GM12801 (cell line): ENCODE results near the gene TRIB2.

Experiments used
- CTCF ChIP-seq: IDR thresholded peaks from one replicate; pipeline ENCODE4 v1.5.1; 2011; ENCODE audit warnings: control low read depth; ENCODE audit not compliant: insufficient read length; ENCODE audit errors: extremely low read depth

The TRIB2 gene

GRCh38 chr2:12710301-12710700 is 6.4 kb upstream of the TRIB2 start:
- no peak for TF ChIP-seq CTCF

GRCh38 chr2:12711339-12711738 is 5.4 kb upstream of the TRIB2 start:
- no peak for TF ChIP-seq CTCF

GRCh38 chr2:12712881-12713280 is 3.9 kb upstream of the TRIB2 start:
- TF ChIP-seq CTCF: no peak

- no peak for TF ChIP-seq CTCF
Observed at GRCh38 chr2:12714391-12715221, 2.1 kb upstream of the TRIB2 start.

- no peak for TF ChIP-seq CTCF
Observed at GRCh38 chr2:12715258-12716031, 1.3 kb upstream of the TRIB2 start.

- TF ChIP-seq CTCF: no peak
Observed at GRCh38 chr2:12716032-12716281, 779 bp upstream of the TRIB2 start.

- TF ChIP-seq CTCF: no peak
Observed at GRCh38 chr2:12717191-12718014, 667 bp downstream of the TRIB2 start.
